Measurements from ENCODE around the gene RAB37.

RAB37 gene

GRCh38 chr17:74760404-74761105 lies 23.5 kb downstream of the RAB37 start:
- no peak for DNase-seq (ENCODE audit: low read depth)

GRCh38 chr17:74761419-74761818 lies 24.4 kb downstream of the RAB37 start:
- DNase-seq (ENCODE audit: low read depth), result no peak

GRCh38 chr17:74761931-74762330 lies 24.9 kb downstream of the RAB37 start:
- no peak for DNase-seq (ENCODE audit: low read depth)

- no peak for DNase-seq (ENCODE audit: low read depth)
Measured at GRCh38 chr17:74763565-74764387, 26.7 kb downstream of the RAB37 start.

- DNase-seq (ENCODE audit: low read depth), result no peak
Measured at GRCh38 chr17:74764751-74765286, 27.8 kb downstream of the RAB37 start.

GRCh38 chr17:74766413-74766812 lies 29.4 kb downstream of the RAB37 start:
- no peak for DNase-seq (ENCODE audit: low read depth)

- DNase-seq (ENCODE audit: low read depth), result no peak
Measured at GRCh38 chr17:74767111-74767516, 30.1 kb downstream of the RAB37 start.

- DNase-seq (ENCODE audit: low read depth), result no peak
Measured at GRCh38 chr17:74768069-74768762, 31.2 kb downstream of the RAB37 start.

GRCh38 chr17:74768763-74769114 lies 31.7 kb downstream of the RAB37 start:
- DNase-seq (ENCODE audit: low read depth), result no peak

GRCh38 chr17:74769266-74769855 lies 32.3 kb downstream of the RAB37 start:
- no peak for DNase-seq (ENCODE audit: low read depth)

GRCh38 chr17:74769856-74770497 lies 32.9 kb downstream of the RAB37 start:
- DNase-seq (ENCODE audit: low read depth), result no peak

GRCh38 chr17:74770498-74771318 lies 33.7 kb downstream of the RAB37 start:
- DNase-seq (ENCODE audit: low read depth), result peak; percentile 62

GRCh38 chr17:74771319-74771914 lies 34.4 kb downstream of the RAB37 start:
- no peak for DNase-seq (ENCODE audit: low read depth)

GRCh38 chr17:74772053-74772452 lies 35.0 kb downstream of the RAB37 start:
- DNase-seq (ENCODE audit: low read depth), result no peak

GRCh38 chr17:74773414-74773813 lies 36.4 kb downstream of the RAB37 start:
- DNase-seq (ENCODE audit: low read depth), result no peak

GRCh38 chr17:74773871-74774286 lies 36.8 kb downstream of the RAB37 start:
- DNase-seq (ENCODE audit: low read depth), result no peak

- DNase-seq (ENCODE audit: low read depth), result no peak
Measured at GRCh38 chr17:74775409-74776043, 38.5 kb downstream of the RAB37 start.

- DNase-seq (ENCODE audit: low read depth), result peak; percentile 99
Measured at GRCh38 chr17:74776044-74776962, 39.2 kb downstream of the RAB37 start, which contains the start of gene NAT9. NAT9 (minus strand) TSS chr17:74776345; CDS start chr17:74775698, 647 bp downstream.

- no peak for DNase-seq (ENCODE audit: low read depth)
Measured at GRCh38 chr17:74776990-74777389, 39.9 kb downstream of the RAB37 start.

Data from activated gamma-delta T cell treated with anti-CD3 and anti-CD28 coated beads, Interleukin-2, amount 50 U/mL, for 16 hours (primary cell).